Adrenal gland (tissue), 12 donors: ENCODE results near the gene SCO1. TPM values are rescaled to one million over a fixed set of nuclear protein-coding genes. Genes with fewer than 3 reads are reported as not detected.

Experiments
- DNase-seq, 7 donors: peaks; one replicate each; pipeline ENCODE4 v3.0.0-alpha.2; 2019 to 2020
- H3K27ac ChIP-seq, 5 donors: fragments of 200-600 bp; sonication (generic) in 4 of 5; 1 replicate in 3 of 5; 2 replicates in 2 of 5; pipeline versions ENCODE4 v1.5.1 to v1.8.0; 2016 to 2020; ENCODE audit warnings: mild to moderate bottlenecking in 1 of 5
- H3K27me3 ChIP-seq: fragments of 200-600 bp; 2 replicates; pipeline ENCODE4 v1.8.0; 2021
- H3K36me3 ChIP-seq, 2 donors: fragments of 200-600 bp; replicated peaks in 1 of 2; 1 replicate in 1 of 2; 2 replicates in 1 of 2; pipeline versions ENCODE4 v1.5.1 to v1.8.0; 2018 to 2022
- H3K4me1 ChIP-seq, 2 donors: fragments of 200-600 bp; replicated peaks in 1 of 2; 1 replicate in 1 of 2; 2 replicates in 1 of 2; pipeline versions ENCODE4 v1.5.1 to v1.8.0; 2018 to 2021
- H3K4me3 ChIP-seq, 4 donors: fragments of 200-600 bp; sonication (generic) in 3 of 4; one replicate each; pipeline ENCODE4 v1.5.1; 2016 to 2018
- H3K9me3 ChIP-seq, 3 donors: fragments of 200-600 bp; sonication (generic) in 1 of 3; replicated peaks in 1 of 3; 1 replicate in 2 of 3; 2 replicates in 1 of 3; pipeline versions ENCODE4 v1.5.1 to v1.8.0; 2016 to 2021
- CTCF ChIP-seq, 6 experiments: fragments of 450-650 bp in 4 of 6; fragments of 200-600 bp in 2 of 6; sonication (generic) in 1 of 6; IDR thresholded peaks; 1 replicate in 5 of 6; 2 replicates in 1 of 6; pipeline versions ENCODE4 v1.5.1 to v1.8.0; 2016 to 2021; ENCODE audit warnings: antibody characterized with exemption in 6 of 6, mild to moderate bottlenecking in 2 of 6, moderate library complexity in 1 of 6
- POLR2A ChIP-seq, 2 donors: fragments of 450-650 bp; IDR thresholded peaks; one replicate each; pipeline ENCODE4 v1.6.1; 2017; ENCODE audit warnings: antibody characterized with exemption in 2 of 2, mild to moderate bottlenecking in 2 of 2, moderate library complexity in 1 of 2
- WGBS, 4 donors: extraction: QIAGEN DNeasy Blood & Tissue Kit in 2 of 4; methylation state at CpG; one replicate each; pipeline versions ENCODE4 v1.1.5 to v1.1.7; 2013 to 2017; 5-methylcytosine and 5-hydroxymethylcytosine counted together
- intact Hi-C, 2 donors: fragments of 100-400 bp; cut with DNase I; formaldehyde crosslinking; loops; one replicate each; pipeline versions ENCODE4 v1.14.1 to v1.15.0; 2022 to 2023
- polyA plus RNA-seq, 3 donors: library from polyadenylated mRNA; stranded (reverse); fragments of 200-250 nt in 2 of 3; fragments of 350-450 nt in 1 of 3; fragmentation: Illumina TruSeq in 1 of 3; extraction: RNeasy Lipid Tissue Mini Kit (QIAGEN cat#74804) in 1 of 3; gene quantifications; one replicate each; pipeline ENCODE4 v1.2.3, GENCODE V29; 2013 to 2014
- total RNA-seq, 9 donors: library from RNA; depleted of rRNA in 4 of 9; stranded (reverse); fragments of >200 nt in 4 of 9; fragments of 120-200 nt in 1 of 9; fragmentation: NEBNext Ultra II Directional in 1 of 9; extraction: Animal tissue kit (Norgen Biotek cat#: 25700) in 1 of 9; gene quantifications; one replicate each; pipeline versions ENCODE4 v1.1.0 to v1.2.4, GENCODE V29; 2013 to 2023
- donor health status: healthy with polysubstance abuse.
- donor health status: Bipolar disorder and iron deficiency.
- donor health status: DM: yes; HTN: yes; CAD: no.
- donor health status: DM: no; HTN: no; CAD: no.
- donor health status: DM: no; HTN: no; CAD: no.
- donor health status: DM: yes; HTN: yes; CAD: no.

SCO1 gene
- total and polyA plus RNA-seq, 12 donors, result 6.1 to 55.7 (median 35.1) TPM

- Histone ChIP-seq H3K4me3 (no peak overlapping the region), H3K9me3 (no peaks in the 10 kb centered on the region), H3K4me1 (no peaks in the 10 kb centered on the region), H3K36me3 (peaks cover 0 to 30% of the 10 kb centered on the region in 2 donors), H3K27me3 (no peaks in the 10 kb centered on the region), H3K27ac (no peak overlapping the region)
- no peak for TF ChIP-seq POLR2A (IDR thresholded peaks at IDR 0.05)
- no peak for TF ChIP-seq CTCF (IDR thresholded peaks at IDR 0.05)
- 94 to 100% (median 98%) methylated on average over 2 of the region's 2 CpGs for WGBS, 4 donors
- no peak for DNase-seq
- intact Hi-C loops, result no loop called here
These were observed 16.0 kb upstream of the SCO1 start for GRCh38 chr17:10713318-10713717.

GRCh38 chr17:10705727-10706126 is 8.4 kb upstream of the SCO1 start:
- peaks cover 0 to 39% of the 10 kb centered on the region in 2 donors for H3K36me3 ChIP-seq
- H3K27ac ChIP-seq, result no peak overlapping the region
- no peaks in the 10 kb centered on the region for H3K27me3 ChIP-seq
- intact Hi-C loops, result no loop called here
- WGBS, 4 donors, result 90 to 92% (median 92%) methylated on average over 5 of the region's 5 CpGs
- no peaks in the 10 kb centered on the region for H3K4me1 ChIP-seq
- no peak overlapping the region for H3K4me3 ChIP-seq
- H3K9me3 ChIP-seq, result no peaks in the 10 kb centered on the region
- no peak for DNase-seq
- TF ChIP-seq POLR2A (IDR thresholded peaks at IDR 0.05) (no peak), CTCF (IDR thresholded peaks at IDR 0.05) (no peak)

GRCh38 chr17:10702574-10702973 is 5.2 kb upstream of the SCO1 start:
- Histone ChIP-seq H3K9me3 (no peaks in the 10 kb centered on the region), H3K4me3 (no peak overlapping the region), H3K4me1 (peaks cover 0 to 7% of the 10 kb centered on the region in 2 donors), H3K36me3 (peaks cover 0 to 30% of the 10 kb centered on the region in 2 donors), H3K27ac (no peak overlapping the region), H3K27me3 (no peaks in the 10 kb centered on the region)
- TF ChIP-seq POLR2A (IDR thresholded peaks at IDR 0.05) (no peak), CTCF (IDR thresholded peaks at IDR 0.05) (no peak)
- 52 to 65% (median 59%) methylated on average over 2 of the region's 2 CpGs for WGBS, 4 donors
- no peak for DNase-seq
- intact Hi-C loops, result no loop called here

GRCh38 chr17:10699856-10700255 is 2.5 kb upstream of the SCO1 start:
- 81 to 88% (median 84%) methylated on average over 1 of the region's 1 CpG for WGBS, 4 donors
- intact Hi-C loops, result no loop called here

More at GRCh38 chr17:10699856-10700255, 2.5 kb upstream of the SCO1 start:
- Histone ChIP-seq H3K36me3 (peaks cover 0 to 12% of the 10 kb centered on the region in 2 donors), H3K4me3 (no peak overlapping the region), H3K27ac (no peak overlapping the region), H3K4me1 (peaks cover 7 to 20% of the 10 kb centered on the region in 2 donors), H3K27me3 (no peaks in the 10 kb centered on the region), H3K9me3 (no peaks in the 10 kb centered on the region)
- TF ChIP-seq CTCF (IDR thresholded peaks at IDR 0.05) (no peak), POLR2A (IDR thresholded peaks at IDR 0.05) (no peak)
- no peak for DNase-seq
